Keratinocyte (primary cell): ENCODE measurements around the gene PSMB10. TPM values are rescaled to one million over a fixed set of nuclear protein-coding genes. Genes with fewer than 3 reads are reported as not detected.

Source experiments
- DNase-seq: peaks from one replicate; pipeline ENCODE4 v3.0.0-alpha.2; 2011; ENCODE audit warnings: low read depth, missing footprints, low spot score
- FAIRE-seq: peaks from 2 replicates; lab custom pipeline; 2011; peaks lifted over from hg19 to GRCh38; lab: Jason Lieb, UNC
- H2AFZ ChIP-seq: 2 replicates; pipeline ENCODE4 v1.6.0; 2012; ENCODE audit warnings: low read length, control low read depth, inconsistent platforms; ENCODE audit not compliant: control insufficient read depth
- H3K27ac ChIP-seq: 2 replicates; pipeline ENCODE4 v1.5.1; 2011; ENCODE audit warnings: low read length; ENCODE audit not compliant: control insufficient read depth, insufficient read depth
- H3K27me3 ChIP-seq: 3 replicates; pipeline ENCODE4 v1.6.0; 2011; ENCODE audit warnings: low read length; ENCODE audit not compliant: control insufficient read depth, insufficient read depth; ENCODE audit errors: extremely low read depth
- H3K36me3 ChIP-seq, 2 experiments: 2 replicates in 1 of 2; 3 replicates in 1 of 2; pipeline ENCODE4 v1.5.1; 2011; ENCODE audit warnings: low read length in 2 of 2, mild to moderate bottlenecking in 1 of 2; ENCODE audit not compliant: control insufficient read depth in 2 of 2, insufficient read depth in 2 of 2; ENCODE audit errors: extremely low read depth in 1 of 2
- H3K4me1 ChIP-seq: 3 replicates; pipeline ENCODE4 v1.5.1; 2011; ENCODE audit warnings: low read length; ENCODE audit not compliant: control insufficient read depth, insufficient read depth; ENCODE audit errors: extremely low read depth
- H3K4me2 ChIP-seq: 3 replicates; pipeline ENCODE4 v1.6.0; 2011; ENCODE audit warnings: low read depth, low read length; ENCODE audit not compliant: control insufficient read depth, insufficient read depth; ENCODE audit errors: extremely low read depth
- H3K4me3 ChIP-seq, 3 experiments: fragments of 200-600 bp in 1 of 3; sonication (generic) in 1 of 3; 2 replicates in 2 of 3; 3 replicates in 1 of 3; pipeline ENCODE4 v1.5.1; 2011 to 2016; ENCODE audit warnings: low read length in 3 of 3, mild to moderate bottlenecking in 3 of 3, control low read depth in 2 of 3, inconsistent platforms in 1 of 3, low read depth in 1 of 3, mixed read lengths in 1 of 3, mixed run types in 1 of 3, moderate library complexity in 1 of 3; ENCODE audit not compliant: control insufficient read depth in 2 of 3, insufficient read depth in 2 of 3; ENCODE audit errors: extremely low read depth in 1 of 3
- H3K79me2 ChIP-seq: 2 replicates; pipeline ENCODE4 v1.6.0; 2012; ENCODE audit warnings: low read length; ENCODE audit not compliant: control insufficient read depth, insufficient read depth
- H3K9ac ChIP-seq: 3 replicates; pipeline ENCODE4 v1.6.0; 2011; ENCODE audit warnings: low read length; ENCODE audit not compliant: control insufficient read depth, insufficient read depth; ENCODE audit errors: extremely low read depth
- H3K9me1 ChIP-seq: 3 replicates; pipeline ENCODE4 v1.6.0; 2011; ENCODE audit warnings: low read length; ENCODE audit not compliant: control insufficient read depth, insufficient read depth; ENCODE audit errors: extremely low read depth
- H3K9me3 ChIP-seq: 2 replicates; pipeline ENCODE4 v1.5.1; 2012; ENCODE audit warnings: low read depth, low read length; ENCODE audit not compliant: control insufficient read depth
- H4K20me1 ChIP-seq: 3 replicates; pipeline ENCODE4 v1.6.0; 2011; ENCODE audit warnings: low read length; ENCODE audit not compliant: control insufficient read depth, insufficient read depth; ENCODE audit errors: extremely low read depth
- CTCF ChIP-seq, 3 experiments: IDR thresholded peaks in 1 of 3; conservative IDR thresholded peaks in 1 of 3; optimal IDR thresholded peaks in 1 of 3; 2 replicates in 2 of 3; 3 replicates in 1 of 3; pipeline versions ENCODE3 to v1.5.1; 2011; ENCODE audit warnings: low read length in 3 of 3, mild to moderate bottlenecking in 3 of 3, moderate library complexity in 2 of 3, control low read depth in 1 of 3, inconsistent platforms in 1 of 3; ENCODE audit not compliant: insufficient read depth in 2 of 3; ENCODE audit errors: extremely low read depth in 1 of 3
- EZH2 ChIP-seq: IDR thresholded peaks from one replicate; pipeline ENCODE4 v1.6.1; 2012; ENCODE audit warnings: inconsistent platforms, mild to moderate bottlenecking, low read length, moderate library complexity
- dilution Hi-C: fragments of 300-500 bp; cut with MboI; formaldehyde crosslinking; loops from one replicate; pipeline ENCODE4 v1.7.0; 2020; ENCODE audit warnings: low sequenced_read_pairs; ENCODE audit not compliant: extremely low pct_ligation_motif_present
- polyA plus RNA-seq, 5 experiments: library from polyadenylated mRNA; depleted of rRNA in 3 of 5; stranded (reverse) in 3 of 5; stranded (forward) in 1 of 5; unstranded in 1 of 5; fragments of >200 nt; gene quantifications; 1 replicate in 1 of 5; 2 replicates in 3 of 5; 3 replicates in 1 of 5; pipeline versions ENCODE4 v1.2.1 to v1.2.3, GENCODE V29; 2011 to 2012; ENCODE audit warnings: missing spikeins in 2 of 5, low read depth in 1 of 5, low replicate concordance in 1 of 5

The PSMB10 gene
- polyA plus RNA-seq, 1 donor (not counting 4 experiments of a cell fraction or from before 2014, with no cell fraction given): 11.1 TPM

GRCh38 chr16:67971111-67971510 lies 34.5 kb upstream of the PSMB10 start:
- TF ChIP-seq EZH2: no peak
- TF ChIP-seq CTCF (optimal IDR thresholded peaks at IDR 0.05 in 1 of 3, IDR thresholded peaks at IDR 0.05 in 1 of 3, conservative IDR thresholded peaks at IDR 0.05 in 1 of 3; ENCODE audit: extremely low read depth in 1 of 3, insufficient read depth in 2 of 3, low read length in 3 of 3): no peak
- Histone ChIP-seq H3K79me2 (peaks cover 18% of the 10 kb centered on the region), H3K9me3 (no peaks in the 10 kb centered on the region), H2AFZ (no peak overlapping the region), H3K27ac (no peak overlapping the region), H3K4me1 (peaks cover 19% of the 10 kb centered on the region), H3K9me1 (no peaks in the 10 kb centered on the region), H3K36me3 (no peaks in the 10 kb centered on the region), H3K27me3 (no peaks in the 10 kb centered on the region), H3K9ac (no peak overlapping the region), H3K4me2 (no peak overlapping the region), H4K20me1 (no peaks in the 10 kb centered on the region), H3K4me3 (no peak overlapping the region)
- DNase-seq (no peak), FAIRE-seq (no peak)
- dilution Hi-C loops: no loop called here

DNA sequence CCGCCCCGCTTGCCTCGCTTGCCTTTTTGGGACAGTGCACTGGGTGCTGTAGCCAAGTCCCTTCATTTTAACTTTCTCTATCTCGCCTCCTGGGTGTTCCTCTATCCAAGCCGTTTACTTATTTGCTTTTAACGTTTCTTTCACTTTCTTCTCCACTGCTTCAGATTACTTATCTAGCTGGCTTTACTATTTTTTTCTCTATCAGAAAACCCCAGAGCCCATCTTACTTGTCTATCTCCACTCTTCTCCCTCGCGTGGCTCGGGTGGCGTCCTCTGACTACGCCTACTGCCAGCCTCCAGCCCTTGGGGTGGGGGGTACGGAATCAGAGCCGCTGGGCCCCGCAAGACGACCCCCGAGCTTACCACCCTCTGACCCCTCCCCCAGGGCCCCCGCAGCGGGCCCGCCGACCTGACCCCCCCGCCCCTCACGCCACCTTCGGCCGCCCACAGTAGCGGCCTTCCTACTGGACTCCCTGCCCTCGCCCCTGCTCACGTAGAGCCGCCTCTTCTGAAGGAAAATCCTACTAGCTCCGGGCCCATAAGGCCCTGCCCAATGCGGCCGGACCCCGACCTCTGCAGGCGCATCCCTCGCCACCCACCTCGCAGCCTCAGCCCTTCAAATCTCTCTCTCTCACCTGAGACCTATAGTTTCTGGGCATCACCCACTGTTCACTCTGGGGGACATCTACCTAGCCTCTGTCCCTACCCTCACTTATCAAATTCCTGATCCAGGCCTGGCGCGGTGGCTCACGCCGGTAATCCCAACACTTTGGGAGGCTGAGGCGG lies 32.8 kb upstream of the PSMB10 start:
- no peak for FAIRE-seq
- dilution Hi-C loops: no loop called here

More for the DNA sequence above, 32.8 kb upstream of the PSMB10 start:
- Histone ChIP-seq H3K4me3 (peak overlapping the region in 2 of 3 experiments; percentile 64 to 68), H3K9me1 (no peaks in the 10 kb centered on the region), H2AFZ (peak overlapping the region; percentile 81), H3K27me3 (no peaks in the 10 kb centered on the region), H3K27ac (peak overlapping the region; percentile 89), H3K4me2 (peak overlapping the region; percentile 95), H4K20me1 (no peaks in the 10 kb centered on the region), H3K9ac (peak overlapping the region; percentile 94), H3K36me3 (peaks cover 0 to 14% of the 10 kb centered on the region in 2 experiments), H3K9me3 (no peaks in the 10 kb centered on the region), H3K79me2 (peaks cover 34% of the 10 kb centered on the region), H3K4me1 (peaks cover 35% of the 10 kb centered on the region)
- no peak for DNase-seq
- TF ChIP-seq EZH2 (no peak), CTCF (optimal IDR thresholded peaks at IDR 0.05 in 1 of 3, IDR thresholded peaks at IDR 0.05 in 1 of 3, conservative IDR thresholded peaks at IDR 0.05 in 1 of 3; ENCODE audit: extremely low read depth in 1 of 3, insufficient read depth in 2 of 3, low read length in 3 of 3) (no peak)
